GM23338 (cell line): ENCODE results near the gene CCDC106. TPM values are rescaled to one million over a fixed set of nuclear protein-coding genes. Genes with fewer than 3 reads are reported as not detected.

Experiments used
- ATAC-seq: fragments of 200-7000 bp; cut with Tn5 transposase; 3 replicates; pipeline ENCODE4 v1.9.1; 2020
- DNase-seq: peaks from one replicate; pipeline ENCODE4 v3.0.0-alpha.2; 2015; ENCODE audit warnings: low spot score
- H2AFZ ChIP-seq: fragments of 200-600 bp; sonication (generic); 2 replicates; pipeline ENCODE4 v1.8.0; 2016; ENCODE audit warnings: antibody characterized with exemption, mild to moderate bottlenecking, moderate library complexity
- H3F3A ChIP-seq: fragments of 200-600 bp; sonication (generic); replicated peaks from 2 replicates; pipeline ENCODE4 v1.8.0; 2017; ENCODE audit warnings: antibody characterized with exemption, mixed run types, low read depth
- H3K27ac ChIP-seq: fragments of 200-600 bp; sonication (generic); 2 replicates; pipeline ENCODE4 v1.6.1; 2016; ENCODE audit warnings: low read depth
- H3K27me3 ChIP-seq: fragments of 200-600 bp; sonication (generic); 2 replicates; pipeline ENCODE4 v1.8.0; 2016; ENCODE audit warnings: mild to moderate bottlenecking, mixed run types, moderate library complexity; ENCODE audit not compliant: insufficient read depth
- H3K36me3 ChIP-seq: fragments of 200-600 bp; sonication (generic); 2 replicates; pipeline ENCODE4 v1.8.0; 2016; ENCODE audit warnings: mild to moderate bottlenecking; ENCODE audit not compliant: insufficient read depth
- H3K4me1 ChIP-seq: fragments of 200-600 bp; sonication (generic); 2 replicates; pipeline ENCODE4 v1.8.0; 2016; ENCODE audit warnings: mild to moderate bottlenecking, moderate library complexity; ENCODE audit not compliant: insufficient read depth
- H3K4me2 ChIP-seq: fragments of 200-600 bp; sonication (generic); 2 replicates; pipeline ENCODE4 v1.7.1; 2017; ENCODE audit warnings: mixed run types
- H3K4me3 ChIP-seq: fragments of 200-600 bp; sonication (generic); 2 replicates; pipeline ENCODE4 v1.6.1; 2016; ENCODE audit warnings: mixed run types
- H3K79me2 ChIP-seq: fragments of 200-600 bp; sonication (generic); replicated peaks from 2 replicates; pipeline ENCODE4 v1.8.0; 2017; ENCODE audit warnings: mild to moderate bottlenecking; ENCODE audit not compliant: insufficient read depth
- H3K9me2 ChIP-seq: fragments of 200-600 bp; sonication (generic); 2 replicates; pipeline ENCODE4 v1.8.0; 2017; ENCODE audit not compliant: insufficient read depth
- H4K20me1 ChIP-seq: fragments of 200-600 bp; sonication (generic); replicated peaks from 2 replicates; pipeline ENCODE4 v1.8.0; 2017; ENCODE audit warnings: mild to moderate bottlenecking; ENCODE audit not compliant: insufficient read depth
- H3K27ac Mint-ChIP-seq: 2 replicates; pipeline ENCODE4 v1.8.0; 2020; ENCODE audit warnings: inconsistent platforms, mild to moderate bottlenecking, moderate library complexity, mixed read lengths
- H3K27me3 Mint-ChIP-seq: 3 replicates; pipeline ENCODE4 v1.8.0; 2022; ENCODE audit warnings: low read depth, mild to moderate bottlenecking, moderate library complexity, mixed read lengths, inconsistent platforms; ENCODE audit not compliant: insufficient read depth, poor library complexity
- H3K36me3 Mint-ChIP-seq: 3 replicates; pipeline ENCODE4 v1.8.0; 2021; ENCODE audit warnings: low read depth, mild to moderate bottlenecking, inconsistent platforms, moderate library complexity, mixed read lengths
- H3K4me1 Mint-ChIP-seq: 3 replicates; pipeline ENCODE4 v1.8.0; 2020; ENCODE audit warnings: mild to moderate bottlenecking, inconsistent platforms, mixed read lengths
- H3K4me3 Mint-ChIP-seq: 3 replicates; pipeline ENCODE4 v1.8.0; 2021; ENCODE audit warnings: moderate library complexity, mild to moderate bottlenecking, inconsistent platforms, mixed read lengths
- H3K9me3 Mint-ChIP-seq: 3 replicates; pipeline ENCODE4 v1.8.0; 2020; ENCODE audit warnings: moderate library complexity, mild to moderate bottlenecking, inconsistent platforms, mixed read lengths
- CREB1 ChIP-seq: fragments of 250-450 bp; sonication (Bioruptor Pico); IDR thresholded peaks from 2 replicates; pipeline ENCODE4 v1.5.0; 2020; ENCODE audit warnings: low read depth, mild to moderate bottlenecking, moderate library complexity
- CTCF ChIP-seq, 2 experiments: fragments of 200-600 bp in 1 of 2; sonication (generic) in 1 of 2; conservative IDR thresholded peaks; 2 replicates each; pipeline versions ENCODE4 v1.5.1 to v1.6.1; 2016 to 2017; ENCODE audit warnings: antibody characterized with exemption in 2 of 2, low read depth in 2 of 2, mild to moderate bottlenecking in 2 of 2, moderate library complexity in 1 of 2
- ETS1 ChIP-seq: IDR thresholded peaks from 2 replicates; pipeline ENCODE4 v1.6.1; 2016; ENCODE audit warnings: antibody characterized with exemption
- NANOG ChIP-seq: IDR thresholded peaks from 2 replicates; pipeline ENCODE4 v1.6.1; 2016; ENCODE audit warnings: antibody characterized with exemption, borderline replicate concordance
- STAT1 ChIP-seq: IDR thresholded peaks from one replicate; pipeline ENCODE4 v1.6.1; 2016; ENCODE audit warnings: antibody characterized with exemption; ENCODE audit not compliant: unreplicated experiment
- ZNF114 ChIP-seq: fragments of 250-450 bp; sonication (Bioruptor Pico); IDR thresholded peaks from 2 replicates; pipeline ENCODE4 v1.5.0; 2020; ENCODE audit warnings: mild to moderate bottlenecking, moderate library complexity
- ZNF462 ChIP-seq: fragments of 250-450 bp; sonication (Bioruptor Pico); IDR thresholded peaks from 2 replicates; pipeline ENCODE4 v1.5.0; 2020; ENCODE audit warnings: mild to moderate bottlenecking, moderate library complexity
- polyA plus RNA-seq: library from polyadenylated mRNA; unstranded; fragments of >200 nt; fragmentation: Nextera tagmentation; extraction: Ambion mirVana; gene quantifications from 2 replicates; pipeline ENCODE4 v1.2.1, GENCODE V29; 2016
- total RNA-seq: library from RNA; depleted of rRNA; stranded (reverse); fragments of >200 nt; shearing (Covaris generic); gene quantifications from 2 replicates; pipeline ENCODE4 v1.2.3, GENCODE V29; 2014

CCDC106 gene
- total and polyA plus RNA-seq, 2 experiments from 2014 or later = 12.0 to 17.6 TPM

- TF ChIP-seq ETS1 = peak; percentile 68; the same call in 1 of the 2 replicates
- peak; percentile 97 to 100 for TF ChIP-seq CTCF (conservative IDR thresholded peaks at IDR 0.05; ENCODE audit: low read depth in 2 of 2)
These were observed 5.8 kb downstream of the CCDC106 start (continued) for GRCh38 chr19:55653651-55654322.

GRCh38 chr19:55654323-55654867 is 6.4 kb downstream of the CCDC106 start:
- H3K9me2 ChIP-seq = no peaks in the 10 kb centered on the region
- peaks cover 33% of the 10 kb centered on the region for H3K36me3 Mint-ChIP-seq

More at GRCh38 chr19:55654323-55654867, 6.4 kb downstream of the CCDC106 start:
- Mint-ChIP-seq H3K4me3 (peak overlapping the region; percentile 92), H3K4me1 (peaks cover 46% of the 10 kb centered on the region), H3K27me3 (peaks cover 34% of the 10 kb centered on the region), H3K27ac (peak overlapping the region; percentile 99), H3K9me3 (no peaks in the 10 kb centered on the region; the same call in 2 of the 3 replicates)
- peak overlapping the region; percentile 87 for H3K27ac ChIP-seq
- peaks cover 41% of the 10 kb centered on the region for H3K79me2 ChIP-seq
- H3F3A ChIP-seq = peaks cover 17% of the 10 kb centered on the region
- H3K4me2 ChIP-seq = peak overlapping the region; percentile 73
- peak; percentile 60 for ATAC-seq
- no peak overlapping the region for H2AFZ ChIP-seq
- H3K36me3 ChIP-seq = no peaks in the 10 kb centered on the region
- no peaks in the 10 kb centered on the region for H3K27me3 ChIP-seq
- H3K4me1 ChIP-seq = peaks cover 27% of the 10 kb centered on the region
- DNase-seq = peak; percentile 100
- no peak for TF ChIP-seq ZNF114
- TF ChIP-seq STAT1 = no peak
- no peak for TF ChIP-seq ZNF462 (CRISPR knock-in tag)
- no peak for TF ChIP-seq CREB1 (CRISPR knock-in tag)
- no peak for TF ChIP-seq NANOG
- H3K4me3 ChIP-seq = peak overlapping the region; percentile 100
- H4K20me1 ChIP-seq = peaks cover 32% of the 10 kb centered on the region
